GM12864 (cell line): ENCODE measurements around the gene ARMC9.

Experiments
- DNase-seq: peaks from one replicate; pipeline ENCODE4 v3.0.0-alpha.2; 2011; ENCODE audit warnings: low read depth
- H3K4me3 ChIP-seq: 2 replicates; pipeline ENCODE4 v1.5.1; 2011; ENCODE audit warnings: mild to moderate bottlenecking, low read depth, low read length, control low read depth
- CTCF ChIP-seq: IDR thresholded peaks from 2 replicates; pipeline ENCODE4 v1.5.1; 2011; ENCODE audit warnings: low read depth, mild to moderate bottlenecking, moderate library complexity, low read length, control low read depth, inconsistent platforms; ENCODE audit errors: missing control alignments

Gene ARMC9

GRCh38 chr2:231183851-231184250 lies 14.6 kb upstream of the ARMC9 start:
- TF ChIP-seq CTCF, result no peak
- no peak for DNase-seq
- no peak overlapping the region for H3K4me3 ChIP-seq

DNA sequence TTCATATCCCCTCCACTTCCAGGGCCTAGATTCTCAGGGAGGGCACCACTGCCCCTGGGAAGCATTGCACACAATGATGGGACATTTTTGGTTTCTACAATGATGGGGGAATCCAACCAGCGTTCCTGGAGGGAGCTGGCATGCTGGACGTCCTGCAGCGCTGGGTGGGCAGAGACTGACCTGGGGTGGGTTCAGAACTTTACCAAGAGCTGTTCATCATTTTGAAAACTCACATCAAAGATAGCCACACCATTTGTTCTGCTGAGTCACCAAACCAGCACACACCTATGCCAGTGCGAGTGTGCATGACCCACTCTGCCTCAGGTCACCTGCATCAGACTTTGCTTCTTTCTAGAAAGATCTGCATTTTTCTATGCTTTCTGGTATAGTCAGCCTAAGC lies 14.1 kb upstream of the ARMC9 start:
- TF ChIP-seq CTCF, result no peak
- no peak overlapping the region for H3K4me3 ChIP-seq
- no peak for DNase-seq

DNA sequence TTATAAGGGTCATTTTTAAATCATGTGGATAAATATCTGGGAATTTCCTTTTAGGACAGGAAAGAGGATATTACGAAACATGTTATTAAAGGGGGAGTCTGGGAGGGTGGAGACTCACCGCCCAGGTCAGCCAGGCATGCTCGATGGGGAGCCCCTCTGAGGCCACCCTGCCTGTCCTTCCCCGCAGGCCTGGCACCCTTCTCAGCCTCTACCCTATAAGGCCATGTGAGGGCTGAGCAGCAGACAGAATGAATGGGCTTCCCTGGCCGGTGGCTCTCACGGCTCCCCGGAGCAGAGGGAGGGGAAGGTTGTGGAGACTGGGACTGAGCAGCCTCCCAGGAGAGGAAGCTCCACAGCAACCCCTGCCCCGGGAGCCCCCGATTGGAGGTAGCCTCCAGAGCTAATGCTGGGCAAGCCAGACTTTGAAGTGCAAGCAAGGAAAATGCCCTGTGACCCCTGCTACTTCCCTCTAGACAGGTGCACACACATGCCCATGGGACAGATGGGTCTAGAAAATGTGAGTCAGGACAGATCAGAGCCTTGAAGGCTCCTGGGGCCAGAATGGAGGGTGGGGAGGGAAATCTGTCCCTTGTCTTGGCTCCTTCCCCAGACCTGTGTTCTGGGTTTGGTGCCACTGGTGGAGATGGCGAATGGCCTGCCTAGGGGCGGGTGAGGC lies 13.2 kb upstream of the ARMC9 start:
- no peak overlapping the region for H3K4me3 ChIP-seq
- TF ChIP-seq CTCF, result no peak
- no peak for DNase-seq

GRCh38 chr2:231185886-231186285 lies 12.5 kb upstream of the ARMC9 start:
- no peak for TF ChIP-seq CTCF
- DNase-seq, result no peak

GRCh38 chr2:231186325-231186724 lies 12.1 kb upstream of the ARMC9 start:
- no peak for DNase-seq

More at GRCh38 chr2:231185886-231186285, 12.5 kb upstream of the ARMC9 start:
- H3K4me3 ChIP-seq, result no peak overlapping the region

DNA sequence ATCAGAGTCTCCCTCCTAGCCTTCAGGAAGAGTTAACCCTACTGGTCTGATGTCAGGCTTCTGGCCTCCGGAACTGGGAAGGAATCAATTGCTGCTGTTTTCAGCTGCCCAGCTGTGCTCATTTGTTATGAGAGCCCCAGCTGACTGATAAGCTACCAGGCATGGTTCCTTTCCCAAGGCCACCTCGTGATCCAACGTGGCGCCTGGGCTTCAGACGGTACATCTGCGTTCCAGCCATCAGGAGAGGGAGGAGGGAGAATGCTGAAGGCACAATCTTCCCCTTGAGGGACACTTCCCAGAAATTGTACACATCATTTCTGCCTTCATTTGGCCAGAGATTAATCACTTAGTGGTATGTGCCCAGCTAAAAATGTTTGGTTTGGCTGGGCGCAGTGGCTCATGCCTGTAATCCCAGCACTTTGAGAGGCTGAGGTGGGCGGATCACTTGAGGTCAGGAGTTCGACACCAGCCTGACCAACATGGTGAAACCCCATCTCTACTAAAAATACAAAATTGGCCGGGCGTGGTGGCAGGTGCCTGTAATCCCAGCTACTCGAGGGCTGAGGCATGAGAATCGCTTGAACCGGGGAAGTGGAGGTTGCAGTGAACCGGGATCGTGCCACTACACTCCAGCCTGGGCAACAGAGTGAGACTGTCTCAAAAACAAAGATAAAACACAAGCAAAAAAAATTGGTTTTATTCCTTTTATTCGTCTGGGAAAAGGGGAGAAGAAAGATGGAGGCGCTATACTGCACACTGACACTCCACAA lies 10.5 kb upstream of the ARMC9 start:
- H3K4me3 ChIP-seq, result no peak overlapping the region
- no peak for TF ChIP-seq CTCF
- no peak for DNase-seq

More at GRCh38 chr2:231186325-231186724, 12.1 kb upstream of the ARMC9 start:
- no peak overlapping the region for H3K4me3 ChIP-seq
- no peak for TF ChIP-seq CTCF
